HK-2 (cell line): ENCODE data around the gene SRPX2.

Source experiments
- DNase-seq: peaks from one replicate; pipeline ENCODE4 v3.0.0-alpha.2; 2018; ENCODE audit not compliant: unreplicated experiment

Gene SRPX2, protein sequence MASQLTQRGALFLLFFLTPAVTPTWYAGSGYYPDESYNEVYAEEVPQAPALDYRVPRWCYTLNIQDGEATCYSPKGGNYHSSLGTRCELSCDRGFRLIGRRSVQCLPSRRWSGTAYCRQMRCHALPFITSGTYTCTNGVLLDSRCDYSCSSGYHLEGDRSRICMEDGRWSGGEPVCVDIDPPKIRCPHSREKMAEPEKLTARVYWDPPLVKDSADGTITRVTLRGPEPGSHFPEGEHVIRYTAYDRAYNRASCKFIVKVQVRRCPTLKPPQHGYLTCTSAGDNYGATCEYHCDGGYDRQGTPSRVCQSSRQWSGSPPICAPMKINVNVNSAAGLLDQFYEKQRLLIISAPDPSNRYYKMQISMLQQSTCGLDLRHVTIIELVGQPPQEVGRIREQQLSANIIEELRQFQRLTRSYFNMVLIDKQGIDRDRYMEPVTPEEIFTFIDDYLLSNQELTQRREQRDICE

GRCh38 chrX:100643956-100644860, at the start of gene SRPX2:
SRPX2 (plus strand) TSS chrX:100644199; CDS start chrX:100646323, 2,124 bp downstream.
- DNase-seq, result peak; percentile 45

DNA sequence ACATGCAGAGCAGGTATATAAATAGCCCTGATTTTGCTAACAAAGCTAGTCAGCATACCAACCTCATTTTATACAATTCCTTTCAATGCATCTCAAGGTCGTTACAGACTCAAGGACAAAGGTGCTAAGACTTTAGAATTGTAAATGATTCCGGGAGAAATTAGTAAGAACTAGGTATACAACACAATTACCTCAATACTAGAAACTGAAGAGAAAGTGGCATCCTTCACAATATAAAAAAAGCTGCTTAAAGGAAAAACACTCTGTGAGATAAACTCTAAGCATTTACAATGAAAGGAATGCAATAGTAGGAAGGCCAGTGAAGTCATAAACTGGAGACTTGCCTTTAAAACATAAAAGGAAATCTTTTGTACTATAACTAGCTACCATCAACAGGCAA, 47.4 kb upstream of the SRPX2 start:
- no peak for DNase-seq

GRCh38 chrX:100599456-100599855, 44.5 kb upstream of the SRPX2 start:
- DNase-seq, result no peak

- no peak for DNase-seq
Measured at GRCh38 chrX:100600340-100600739, 43.7 kb upstream of the SRPX2 start.

GRCh38 chrX:100600758-100601157, 43.2 kb upstream of the SRPX2 start:
- no peak for DNase-seq

DNA sequence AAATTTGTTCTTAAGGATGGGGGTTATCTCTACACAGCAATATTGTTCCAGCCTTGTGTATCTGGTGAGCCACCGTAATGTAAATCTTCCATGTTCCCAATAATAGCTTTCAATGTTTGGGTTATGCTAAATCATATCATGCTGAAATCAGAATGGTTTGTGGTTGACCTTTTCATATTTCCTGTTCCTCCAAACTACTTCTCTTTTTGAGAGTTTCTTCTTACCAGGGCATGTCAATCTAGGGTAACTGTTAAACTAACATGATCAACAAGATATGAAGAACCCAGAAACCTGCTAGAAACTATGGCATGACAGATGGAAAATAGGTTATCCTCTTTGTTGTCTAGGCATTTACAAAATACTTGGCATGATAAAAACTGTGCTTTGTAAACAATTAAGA, 37.2 kb upstream of the SRPX2 start:
- DNase-seq, result no peak

DNA sequence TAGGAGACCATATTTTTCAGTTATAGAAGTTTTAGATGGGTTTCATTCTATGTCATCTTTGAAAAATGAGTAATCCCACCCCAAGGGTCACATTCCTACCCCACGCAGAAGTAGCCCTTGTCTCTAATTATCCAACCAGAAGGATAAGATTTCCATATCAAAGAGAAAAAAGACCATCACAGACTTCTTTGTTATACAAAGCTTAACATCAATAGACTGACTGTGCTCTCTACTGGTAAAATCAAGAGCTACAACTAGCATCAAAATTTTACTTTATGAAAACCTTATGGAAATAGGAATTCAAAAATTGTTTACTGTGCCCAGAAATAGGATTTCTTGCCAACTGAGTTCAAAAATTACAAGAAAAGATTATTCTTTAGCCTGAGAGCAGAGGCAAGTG, 34.4 kb upstream of the SRPX2 start:
- DNase-seq, result no peak

DNA sequence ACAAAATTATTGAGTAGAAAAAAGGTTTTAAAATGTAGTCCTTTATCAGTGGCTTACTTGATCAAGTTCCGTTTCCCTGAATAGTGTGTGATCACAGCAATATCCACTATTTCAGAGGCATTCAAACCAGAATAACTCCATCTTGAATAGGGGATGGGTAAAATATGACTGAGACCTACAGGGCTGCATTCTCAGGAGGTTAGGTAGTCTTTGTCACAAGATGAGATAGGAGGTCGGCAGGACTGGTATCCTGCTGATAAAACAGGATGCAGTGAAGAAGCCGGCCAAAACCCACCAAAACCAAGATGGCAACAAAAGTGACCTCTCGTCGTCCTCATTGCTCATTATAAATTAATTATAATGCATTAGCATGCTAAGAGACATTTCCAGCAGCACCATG, 32.0 kb upstream of the SRPX2 start:
- DNase-seq, result no peak

DNA sequence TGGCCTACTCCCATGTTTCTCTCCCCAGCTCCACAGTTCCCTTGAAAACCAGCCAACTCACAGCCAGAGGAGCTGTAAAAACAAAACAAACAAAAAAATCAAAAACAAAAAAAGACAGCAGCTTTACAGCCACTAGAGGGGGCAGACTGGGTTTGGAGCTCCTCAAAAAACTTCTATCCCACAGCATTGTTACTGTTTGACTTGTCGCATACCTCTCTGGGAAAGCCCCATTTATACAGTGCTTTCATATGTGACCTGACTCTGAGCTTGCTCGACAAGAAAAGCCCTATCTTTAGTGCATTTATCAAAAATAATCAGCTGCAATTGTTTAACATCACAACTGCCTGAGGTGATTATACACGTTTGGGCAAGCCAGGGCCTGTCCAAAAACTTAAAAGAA, 29.0 kb upstream of the SRPX2 start:
- DNase-seq, result peak; percentile 19

- DNase-seq, result no peak
Measured at GRCh38 chrX:100623001-100623400, 21.0 kb upstream of the SRPX2 start.

DNA sequence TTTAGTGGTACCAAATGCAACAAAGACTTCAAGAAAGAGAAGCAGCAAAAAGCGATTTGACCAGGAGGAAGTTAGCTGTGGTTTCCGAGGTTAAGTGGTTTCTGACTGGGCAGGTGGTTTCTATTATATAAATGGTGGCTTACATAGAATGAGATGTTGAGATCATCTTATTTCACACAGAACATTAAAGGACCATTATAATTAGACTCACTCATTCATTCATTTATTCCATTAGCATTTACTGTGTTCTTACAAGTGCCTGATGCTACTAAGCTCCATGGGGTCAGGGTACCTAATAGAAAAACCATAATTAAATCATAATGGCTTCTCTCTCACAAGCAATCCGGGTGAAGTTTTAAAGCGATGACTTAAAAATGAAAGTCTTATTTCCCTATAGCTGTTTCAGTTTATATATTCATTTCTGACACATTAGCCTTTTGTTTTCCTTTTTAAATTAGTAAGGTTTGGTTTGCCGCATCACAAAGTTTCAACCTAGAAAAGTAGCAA, 18.0 kb upstream of the SRPX2 start:
- no peak for DNase-seq

DNA sequence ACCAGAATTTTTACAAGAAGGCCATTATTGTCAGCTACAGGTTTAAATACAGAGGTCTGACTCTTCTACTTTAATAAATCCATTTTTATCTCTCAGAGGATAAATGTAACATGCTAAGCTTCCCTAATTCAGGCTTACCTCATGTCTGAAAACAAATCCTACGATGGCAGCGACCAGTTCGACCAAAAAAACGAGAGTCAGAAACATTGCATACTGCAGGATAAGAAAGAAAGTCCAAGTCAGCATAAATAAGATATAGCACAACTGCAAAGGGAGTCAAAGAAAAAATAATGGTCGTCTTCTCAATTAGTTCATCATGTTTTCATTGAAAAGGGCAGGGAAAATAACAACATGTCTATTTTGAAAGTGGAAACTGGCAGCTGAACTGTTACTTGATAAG, 9.0 kb upstream of the SRPX2 start:
- no peak for DNase-seq

- DNase-seq, result no peak
Measured at GRCh38 chrX:100635989-100636320, 8.0 kb upstream of the SRPX2 start.

GRCh38 chrX:100636321-100636991, 7.5 kb upstream of the SRPX2 start, which contains the start of gene TSPAN6:
TSPAN6 (minus strand) TSS chrX:100636806; CDS start chrX:100636694, 112 bp downstream.
- peak; percentile 87 for DNase-seq

DNA sequence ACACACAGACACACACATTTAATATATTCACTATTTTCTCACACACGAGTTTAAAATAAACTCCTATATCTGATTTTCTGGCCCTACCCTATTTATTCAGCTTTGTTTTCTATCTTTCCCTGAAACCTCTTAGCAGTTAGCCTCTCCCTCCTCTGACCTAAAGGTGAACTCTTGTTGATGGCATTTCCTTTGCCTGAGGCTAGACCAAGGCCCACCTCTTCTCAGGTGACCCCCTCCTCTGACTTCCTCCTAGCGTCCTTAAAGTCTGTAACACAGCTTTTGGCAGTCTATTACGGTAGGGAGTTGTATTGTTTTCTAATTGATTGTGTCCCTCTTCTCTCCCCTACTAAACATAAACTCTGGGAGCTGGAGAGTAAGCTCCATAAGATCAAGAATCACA, 1.7 kb upstream of the SRPX2 start:
- DNase-seq, result no peak

- no peak for DNase-seq
Measured at GRCh38 chrX:100643212-100643611, 787 bp upstream of the SRPX2 start.

- no peak for DNase-seq
Measured at GRCh38 chrX:100645106-100645505, 1.1 kb downstream of the SRPX2 start.

DNA sequence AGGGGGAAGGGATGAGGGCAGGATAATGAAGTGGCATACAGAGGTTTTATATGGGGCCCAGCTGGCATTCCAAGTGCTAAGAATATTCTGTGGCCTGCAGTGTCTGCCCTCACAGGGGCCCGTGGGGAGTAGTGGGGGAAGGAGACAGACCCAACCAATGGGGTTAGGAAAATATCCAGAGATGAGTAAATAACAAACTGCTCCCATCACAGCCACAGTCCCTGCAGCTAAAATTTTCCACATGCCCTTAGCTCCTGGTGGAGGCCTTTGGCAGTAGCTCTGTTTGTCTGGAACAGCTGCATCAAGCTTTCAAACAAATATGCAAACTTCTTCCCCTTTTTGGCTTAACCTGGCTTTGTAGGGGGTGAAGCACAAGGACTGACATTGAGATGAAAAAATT, 3.1 kb downstream of the SRPX2 start:
- no peak for DNase-seq

DNA sequence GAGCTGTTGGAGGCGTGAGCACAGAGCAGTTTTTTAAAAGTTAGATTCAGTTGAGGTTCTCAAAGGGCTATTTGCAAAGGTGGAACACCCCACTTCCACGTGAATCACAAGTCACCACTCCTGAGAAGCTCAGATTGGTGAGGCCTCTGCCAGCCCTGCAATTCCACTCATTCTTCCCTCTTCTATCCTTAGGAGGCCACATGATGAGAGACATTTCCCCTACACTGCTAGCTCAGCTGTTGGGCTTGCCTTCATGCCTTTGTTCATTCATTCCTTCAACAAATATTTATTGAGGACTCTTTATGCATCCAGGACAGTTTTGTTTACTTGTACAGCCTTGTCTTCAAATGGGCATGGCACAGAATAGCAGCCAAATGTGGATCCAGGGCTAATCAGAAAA, 3.7 kb downstream of the SRPX2 start:
- DNase-seq, result no peak

DNA sequence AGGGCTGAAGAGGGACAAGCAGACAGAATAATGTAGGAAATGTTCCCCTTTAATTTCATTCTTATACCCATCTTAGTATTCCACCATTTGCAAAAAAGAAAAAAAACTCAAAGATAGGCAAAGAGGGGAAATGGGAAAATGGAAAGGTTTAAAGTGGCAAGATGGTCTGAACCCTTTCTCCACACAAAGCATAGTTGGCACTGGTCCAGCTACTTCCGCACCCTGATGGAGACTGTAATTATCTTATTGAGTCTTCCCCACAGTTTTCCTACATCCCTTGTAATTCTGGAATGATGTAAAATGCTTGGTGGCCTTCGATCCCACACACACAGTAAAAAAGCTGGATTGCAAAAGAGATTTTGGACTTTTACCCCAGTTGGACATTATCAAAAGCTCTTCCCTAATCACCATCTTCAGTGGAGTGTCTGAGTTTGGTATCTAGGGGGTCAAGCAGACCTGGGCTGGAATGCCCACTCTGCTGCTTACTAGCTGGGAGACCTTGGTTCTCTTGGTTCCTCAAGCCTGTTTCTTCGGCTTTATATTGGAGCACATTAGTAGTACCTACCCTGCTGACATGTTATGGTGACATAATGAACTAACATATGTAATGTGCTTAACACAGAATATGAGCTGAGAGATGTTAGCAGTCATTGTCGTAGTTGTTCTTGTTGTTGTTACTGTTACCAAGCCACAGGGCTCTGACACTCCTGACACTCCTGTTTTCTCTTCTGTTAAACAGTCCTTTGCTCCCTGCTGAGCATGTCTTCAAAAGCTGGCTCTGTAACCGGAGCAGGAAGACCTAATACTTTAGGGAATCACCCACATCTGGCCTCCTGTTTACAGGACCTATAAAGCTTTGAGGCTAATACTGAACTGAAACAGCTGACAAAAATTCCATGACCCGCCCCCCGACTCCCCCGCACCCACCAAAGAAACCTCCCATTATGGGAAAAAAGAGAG, 4.7 kb downstream of the SRPX2 start:
- no peak for DNase-seq
